Body of pancreas (tissue), 4 donors: ENCODE measurements around the gene PHTF1.

ENCODE experiments used
- POLR2A ChIP-seq, 3 donors: fragments of 450-650 bp; IDR thresholded peaks; one replicate each; pipeline ENCODE4 v1.6.1; 2016; ENCODE audit warnings: antibody characterized with exemption in 3 of 3, mild to moderate bottlenecking in 2 of 3
- TF ChIP-seq, protein P1 (sequence below), 7 experiments: fragments of 450-650 bp in 4 of 7; fragments of 200-600 bp in 3 of 7; sonication (generic) in 3 of 7; IDR thresholded peaks; one replicate each; pipeline ENCODE4 v1.5.1; 2016 to 2019; ENCODE audit warnings: antibody characterized with exemption in 7 of 7

DNA sequence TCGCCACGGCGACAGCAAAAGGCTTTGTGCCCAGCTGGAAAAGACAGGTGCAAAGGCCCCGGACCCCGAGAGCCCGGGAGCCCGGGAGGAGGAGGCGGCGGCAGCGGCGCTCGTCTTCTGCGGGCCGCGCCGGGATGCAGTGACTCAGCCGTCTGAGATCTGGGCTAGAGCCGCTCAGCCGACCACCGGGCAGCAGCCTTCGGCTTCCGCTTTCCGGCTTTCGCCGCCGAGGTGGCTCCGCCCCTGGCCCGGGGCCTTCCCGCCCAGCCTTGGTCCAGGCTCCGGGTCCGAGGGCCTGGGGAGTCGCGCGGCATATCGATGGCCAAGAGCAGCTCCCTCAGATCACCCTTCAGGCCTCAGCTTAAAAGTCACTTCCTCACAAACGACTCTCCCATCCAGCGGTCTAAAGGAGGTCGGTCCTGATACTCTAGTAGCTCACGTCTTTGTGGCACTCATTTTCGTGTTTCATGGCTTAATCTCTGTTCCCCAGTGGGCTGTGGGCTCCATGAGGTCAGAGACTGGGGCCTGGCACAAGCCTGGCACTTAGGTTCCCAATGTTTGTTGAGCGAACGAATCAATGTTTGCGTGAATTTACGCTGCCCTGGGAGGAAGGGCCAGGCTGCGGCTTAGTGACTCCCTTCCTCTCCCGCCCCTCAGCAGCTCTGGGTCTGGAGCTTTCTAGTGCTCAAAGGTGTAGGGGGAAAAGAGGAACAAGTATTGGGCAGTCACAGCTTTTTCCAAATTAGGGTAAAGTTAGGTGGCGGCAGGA, at the start of gene PHTF1:
- TF ChIP-seq, protein P1, sequence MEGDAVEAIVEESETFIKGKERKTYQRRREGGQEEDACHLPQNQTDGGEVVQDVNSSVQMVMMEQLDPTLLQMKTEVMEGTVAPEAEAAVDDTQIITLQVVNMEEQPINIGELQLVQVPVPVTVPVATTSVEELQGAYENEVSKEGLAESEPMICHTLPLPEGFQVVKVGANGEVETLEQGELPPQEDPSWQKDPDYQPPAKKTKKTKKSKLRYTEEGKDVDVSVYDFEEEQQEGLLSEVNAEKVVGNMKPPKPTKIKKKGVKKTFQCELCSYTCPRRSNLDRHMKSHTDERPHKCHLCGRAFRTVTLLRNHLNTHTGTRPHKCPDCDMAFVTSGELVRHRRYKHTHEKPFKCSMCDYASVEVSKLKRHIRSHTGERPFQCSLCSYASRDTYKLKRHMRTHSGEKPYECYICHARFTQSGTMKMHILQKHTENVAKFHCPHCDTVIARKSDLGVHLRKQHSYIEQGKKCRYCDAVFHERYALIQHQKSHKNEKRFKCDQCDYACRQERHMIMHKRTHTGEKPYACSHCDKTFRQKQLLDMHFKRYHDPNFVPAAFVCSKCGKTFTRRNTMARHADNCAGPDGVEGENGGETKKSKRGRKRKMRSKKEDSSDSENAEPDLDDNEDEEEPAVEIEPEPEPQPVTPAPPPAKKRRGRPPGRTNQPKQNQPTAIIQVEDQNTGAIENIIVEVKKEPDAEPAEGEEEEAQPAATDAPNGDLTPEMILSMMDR (IDR thresholded peaks at IDR 0.05): no peak
- peak; percentile 63 to 88 (median 84) for TF ChIP-seq POLR2A (IDR thresholded peaks at IDR 0.05)
